ENCODE data around the gene GAST. TPM values are rescaled to one million over a fixed set of nuclear protein-coding genes. Genes with fewer than 3 reads are reported as not detected.

GAST gene
- total RNA-seq, 1 experiment from 2014 or later: not detected

DNA sequence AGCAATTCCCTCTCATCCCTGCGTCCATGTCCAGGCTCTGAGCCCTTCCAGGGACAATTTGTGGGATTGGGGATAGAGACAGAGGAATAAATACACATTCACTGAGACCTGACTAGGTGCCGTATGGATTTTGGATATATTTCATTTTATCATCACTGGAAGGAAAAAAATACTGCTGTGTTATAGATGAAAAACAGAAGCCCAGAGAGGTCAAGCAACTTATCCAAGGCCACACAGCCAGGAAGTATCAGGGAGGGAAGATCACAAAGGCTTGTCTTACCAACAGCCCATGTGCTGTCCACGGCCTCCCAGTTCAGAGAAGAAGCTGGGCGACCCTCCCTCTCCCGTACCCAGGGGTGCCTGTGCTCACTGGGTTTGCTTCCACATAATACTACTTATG lies 28.4 kb downstream of the GAST start:
- DNase-seq (ENCODE audit: low read depth, low spot score): no peak
- no peak overlapping the region for H3K27ac ChIP-seq (ENCODE audit: low read depth, low read length)
- H4K20me1 ChIP-seq (ENCODE audit: insufficient read depth): no peaks in the 10 kb centered on the region
- H3K4me1 ChIP-seq (ENCODE audit: control insufficient read depth in 1 of 2, insufficient read depth in 2 of 2, low read length in 2 of 2): peaks cover 21 to 29% of the 10 kb centered on the region in 2 experiments
- RAD21 ChIA-PET (ENCODE audit: low non-redundant PET in 1 of 2, low total read pairs in 2 of 2, uncharacterized antibody in 2 of 2, unreplicated experiment in 2 of 2): interaction anchor here in 1 of 2 experiments (0.9 kb wide), 1 partner anchor 45 kb away, joined by 3 read pairs; no protein-coding TSS in a partner anchor
- no peak overlapping the region for H2AFZ ChIP-seq (ENCODE audit: low read depth, low read length, poor library complexity, severe bottlenecking)
- H3K4me3 ChIP-seq (replicated peaks in 1 of 2; ENCODE audit: low read depth in 1 of 2, low read length in 2 of 2): no peak overlapping the region
- H3K9ac ChIP-seq (ENCODE audit: low read length): peak overlapping the region; percentile 55; the same call in 1 of the 2 replicates
- no TSS peak for BruUV-seq (replicated peaks)
- no peaks in the 10 kb centered on the region for H3K27me3 ChIP-seq (ENCODE audit: insufficient read depth, low read length)
- POLR2A ChIA-PET: interaction anchor here (1.1 to 2.6 kb wide), 2 partner anchors 46 to 61 kb away, joined by 3 to 8 read pairs; partner anchors contain the start of gene JUP
- no peaks in the 10 kb centered on the region for H3K36me3 ChIP-seq (ENCODE audit: control insufficient read depth in 1 of 2, insufficient read depth in 2 of 2, low read length in 2 of 2)
- peak overlapping the region; percentile 65 for H3K4me2 ChIP-seq (ENCODE audit: low read length)
- no peak for ATAC-seq
- CTCF ChIA-PET: interaction anchor here (1.4 kb wide), 1 partner anchor 61 kb away, joined by 4 read pairs; no protein-coding TSS in a partner anchor
- H3K79me2 ChIP-seq (ENCODE audit: insufficient read depth, low read length): no peaks in the 10 kb centered on the region
- H3K9me2 ChIP-seq (ENCODE audit: insufficient read depth): no peaks in the 10 kb centered on the region
- intact Hi-C loops (cut with micrococcal nuclease): no loop called here
- TF ChIP-seq EZH2phosphoT487 (IDR thresholded peaks at IDR 0.05; ENCODE audit: borderline replicate concordance): no peak
- no peak for TF ChIP-seq SIN3A (IDR thresholded peaks at IDR 0.05; ENCODE audit: low read depth)
- TF ChIP-seq POLR2A (IDR thresholded peaks at IDR 0.05; ENCODE audit: borderline replicate concordance, extremely low read depth, insufficient read depth, insufficient read length): no peak
- TF ChIP-seq EGR1 (IDR thresholded peaks at IDR 0.05; ENCODE audit: low read depth): no peak
- no peaks in the 10 kb centered on the region for H3K9me3 ChIP-seq (ENCODE audit: control insufficient read depth in 1 of 2, insufficient read depth in 1 of 2, low read depth in 1 of 2, low read length in 2 of 2)

DNA sequence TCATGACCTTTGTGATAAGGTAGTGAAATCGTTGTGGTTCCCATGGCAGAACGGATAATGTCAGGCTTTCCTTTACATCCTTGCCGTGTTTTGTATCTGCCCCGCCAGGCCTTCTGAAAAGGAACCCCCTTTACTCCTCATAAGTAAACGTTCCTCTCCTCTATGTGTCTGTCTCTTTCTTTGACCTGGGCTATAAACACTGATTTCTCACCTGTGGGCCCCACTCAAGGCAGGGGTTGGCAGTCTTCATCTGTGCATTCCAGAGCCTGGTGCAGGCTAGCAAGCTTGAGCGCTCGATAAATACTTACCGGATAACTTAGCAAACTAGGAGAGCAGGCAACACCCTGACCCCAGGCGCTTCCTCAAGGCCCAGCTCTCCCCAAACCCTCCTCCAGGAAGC lies 29.6 kb downstream of the GAST start:
- H3K4me2 ChIP-seq (ENCODE audit: low read length): no peak overlapping the region
- no peaks in the 10 kb centered on the region for H3K36me3 ChIP-seq (ENCODE audit: control insufficient read depth in 1 of 2, insufficient read depth in 2 of 2, low read length in 2 of 2)
- H3K9ac ChIP-seq (ENCODE audit: low read length): no peak overlapping the region
- H3K4me3 ChIP-seq (replicated peaks in 1 of 2; ENCODE audit: low read depth in 1 of 2, low read length in 2 of 2): no peak overlapping the region
- intact Hi-C loops (cut with micrococcal nuclease): no loop called here
- DNase-seq (ENCODE audit: low read depth, low spot score) (no peak), ATAC-seq (no peak)
- H3K9me3 ChIP-seq (ENCODE audit: control insufficient read depth in 1 of 2, insufficient read depth in 1 of 2, low read depth in 1 of 2, low read length in 2 of 2): no peaks in the 10 kb centered on the region
- CTCF ChIA-PET: no interaction called here
- no peak overlapping the region for H3K27ac ChIP-seq (ENCODE audit: low read depth, low read length)
- POLR2A ChIA-PET: interaction anchor here (1.2 to 2.6 kb wide), 3 partner anchors 9 to 59 kb away, joined by 3 to 8 read pairs (median 4); partner anchors contain the start of gene JUP
- no peaks in the 10 kb centered on the region for H3K9me2 ChIP-seq (ENCODE audit: insufficient read depth)
- no peak overlapping the region for H2AFZ ChIP-seq (ENCODE audit: low read depth, low read length, poor library complexity, severe bottlenecking)
- H3K27me3 ChIP-seq (ENCODE audit: insufficient read depth, low read length): no peaks in the 10 kb centered on the region
- BruUV-seq (replicated peaks): no TSS peak
- no peaks in the 10 kb centered on the region for H4K20me1 ChIP-seq (ENCODE audit: insufficient read depth)
- H3K79me2 ChIP-seq (ENCODE audit: insufficient read depth, low read length): no peaks in the 10 kb centered on the region
- peaks cover 21 to 29% of the 10 kb centered on the region in 2 experiments for H3K4me1 ChIP-seq (ENCODE audit: control insufficient read depth in 1 of 2, insufficient read depth in 2 of 2, low read length in 2 of 2)
- RAD21 ChIA-PET (ENCODE audit: low non-redundant PET in 1 of 2, low total read pairs in 2 of 2, uncharacterized antibody in 2 of 2, unreplicated experiment in 2 of 2): interaction anchor here (0.6 to 1.0 kb wide), 2 partner anchors 59 kb away, joined by 3 read pairs; no protein-coding TSS in a partner anchor
- TF ChIP-seq CEBPB (IDR thresholded peaks at IDR 0.05; ENCODE audit: low read depth) (no peak), JUND (IDR thresholded peaks at IDR 0.05) (no peak), POLR2AphosphoS5 (IDR thresholded peaks at IDR 0.05; ENCODE audit: low read depth, low read length) (no peak), TCF7L2 (IDR thresholded peaks at IDR 0.05; ENCODE audit: borderline replicate concordance, extremely low read depth, insufficient read depth, insufficient read length) (no peak), SP1 (IDR thresholded peaks at IDR 0.05; ENCODE audit: low read depth) (no peak), ELF1 (IDR thresholded peaks at IDR 0.05; ENCODE audit: borderline replicate concordance, low read depth) (no peak), SRF (IDR thresholded peaks at IDR 0.05; ENCODE audit: low read depth) (no peak), POLR2A (IDR thresholded peaks at IDR 0.05; ENCODE audit: borderline replicate concordance, extremely low read depth, insufficient read depth, insufficient read length) (no peak), CBX3 (IDR thresholded peaks at IDR 0.05; ENCODE audit: low read depth) (no peak), RAD21 (IDR thresholded peaks at IDR 0.05; ENCODE audit: low read depth) (no peak), SIN3A (IDR thresholded peaks at IDR 0.05; ENCODE audit: low read depth) (no peak), EGR1 (IDR thresholded peaks at IDR 0.05; ENCODE audit: low read depth) (no peak), ZFX (IDR thresholded peaks at IDR 0.05) (no peak)
- TF ChIP-seq, protein P1, sequence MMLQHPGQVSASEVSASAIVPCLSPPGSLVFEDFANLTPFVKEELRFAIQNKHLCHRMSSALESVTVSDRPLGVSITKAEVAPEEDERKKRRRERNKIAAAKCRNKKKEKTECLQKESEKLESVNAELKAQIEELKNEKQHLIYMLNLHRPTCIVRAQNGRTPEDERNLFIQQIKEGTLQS (IDR thresholded peaks at IDR 0.05): no peak
- TF ChIP-seq, protein P2, sequence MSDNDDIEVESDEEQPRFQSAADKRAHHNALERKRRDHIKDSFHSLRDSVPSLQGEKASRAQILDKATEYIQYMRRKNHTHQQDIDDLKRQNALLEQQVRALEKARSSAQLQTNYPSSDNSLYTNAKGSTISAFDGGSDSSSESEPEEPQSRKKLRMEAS (IDR thresholded peaks at IDR 0.05): no peak
- TF ChIP-seq, protein P3, sequence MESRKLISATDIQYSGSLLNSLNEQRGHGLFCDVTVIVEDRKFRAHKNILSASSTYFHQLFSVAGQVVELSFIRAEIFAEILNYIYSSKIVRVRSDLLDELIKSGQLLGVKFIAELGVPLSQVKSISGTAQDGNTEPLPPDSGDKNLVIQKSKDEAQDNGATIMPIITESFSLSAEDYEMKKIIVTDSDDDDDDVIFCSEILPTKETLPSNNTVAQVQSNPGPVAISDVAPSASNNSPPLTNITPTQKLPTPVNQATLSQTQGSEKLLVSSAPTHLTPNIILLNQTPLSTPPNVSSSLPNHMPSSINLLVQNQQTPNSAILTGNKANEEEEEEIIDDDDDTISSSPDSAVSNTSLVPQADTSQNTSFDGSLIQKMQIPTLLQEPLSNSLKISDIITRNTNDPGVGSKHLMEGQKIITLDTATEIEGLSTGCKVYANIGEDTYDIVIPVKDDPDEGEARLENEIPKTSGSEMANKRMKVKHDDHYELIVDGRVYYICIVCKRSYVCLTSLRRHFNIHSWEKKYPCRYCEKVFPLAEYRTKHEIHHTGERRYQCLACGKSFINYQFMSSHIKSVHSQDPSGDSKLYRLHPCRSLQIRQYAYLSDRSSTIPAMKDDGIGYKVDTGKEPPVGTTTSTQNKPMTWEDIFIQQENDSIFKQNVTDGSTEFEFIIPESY (IDR thresholded peaks at IDR 0.05; ENCODE audit: extremely low read depth, insufficient replicate concordance, low read length): no peak
- TF ChIP-seq, protein P4, sequence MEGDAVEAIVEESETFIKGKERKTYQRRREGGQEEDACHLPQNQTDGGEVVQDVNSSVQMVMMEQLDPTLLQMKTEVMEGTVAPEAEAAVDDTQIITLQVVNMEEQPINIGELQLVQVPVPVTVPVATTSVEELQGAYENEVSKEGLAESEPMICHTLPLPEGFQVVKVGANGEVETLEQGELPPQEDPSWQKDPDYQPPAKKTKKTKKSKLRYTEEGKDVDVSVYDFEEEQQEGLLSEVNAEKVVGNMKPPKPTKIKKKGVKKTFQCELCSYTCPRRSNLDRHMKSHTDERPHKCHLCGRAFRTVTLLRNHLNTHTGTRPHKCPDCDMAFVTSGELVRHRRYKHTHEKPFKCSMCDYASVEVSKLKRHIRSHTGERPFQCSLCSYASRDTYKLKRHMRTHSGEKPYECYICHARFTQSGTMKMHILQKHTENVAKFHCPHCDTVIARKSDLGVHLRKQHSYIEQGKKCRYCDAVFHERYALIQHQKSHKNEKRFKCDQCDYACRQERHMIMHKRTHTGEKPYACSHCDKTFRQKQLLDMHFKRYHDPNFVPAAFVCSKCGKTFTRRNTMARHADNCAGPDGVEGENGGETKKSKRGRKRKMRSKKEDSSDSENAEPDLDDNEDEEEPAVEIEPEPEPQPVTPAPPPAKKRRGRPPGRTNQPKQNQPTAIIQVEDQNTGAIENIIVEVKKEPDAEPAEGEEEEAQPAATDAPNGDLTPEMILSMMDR (IDR thresholded peaks at IDR 0.05 in 2 of 3, conservative IDR thresholded peaks at IDR 0.05 in 1 of 3; ENCODE audit: borderline replicate concordance in 1 of 3, insufficient read depth in 1 of 3, low read depth in 2 of 3, low read length in 2 of 3): no peak

All from HCT116 (cell line).